SH-SY5Y (cell line): ENCODE results near the gene RTN4R.

Experiments
- GATA2 ChIP-seq: IDR thresholded peaks from 2 replicates; pipeline ENCODE4 v1.6.1; 2011; ENCODE audit warnings: mild to moderate bottlenecking, low read depth, low read length
- GATA3 ChIP-seq: IDR thresholded peaks from 2 replicates; pipeline ENCODE4 v1.6.1; 2011; ENCODE audit warnings: low read depth, mild to moderate bottlenecking, low read length, moderate library complexity

Gene RTN4R

DNA sequence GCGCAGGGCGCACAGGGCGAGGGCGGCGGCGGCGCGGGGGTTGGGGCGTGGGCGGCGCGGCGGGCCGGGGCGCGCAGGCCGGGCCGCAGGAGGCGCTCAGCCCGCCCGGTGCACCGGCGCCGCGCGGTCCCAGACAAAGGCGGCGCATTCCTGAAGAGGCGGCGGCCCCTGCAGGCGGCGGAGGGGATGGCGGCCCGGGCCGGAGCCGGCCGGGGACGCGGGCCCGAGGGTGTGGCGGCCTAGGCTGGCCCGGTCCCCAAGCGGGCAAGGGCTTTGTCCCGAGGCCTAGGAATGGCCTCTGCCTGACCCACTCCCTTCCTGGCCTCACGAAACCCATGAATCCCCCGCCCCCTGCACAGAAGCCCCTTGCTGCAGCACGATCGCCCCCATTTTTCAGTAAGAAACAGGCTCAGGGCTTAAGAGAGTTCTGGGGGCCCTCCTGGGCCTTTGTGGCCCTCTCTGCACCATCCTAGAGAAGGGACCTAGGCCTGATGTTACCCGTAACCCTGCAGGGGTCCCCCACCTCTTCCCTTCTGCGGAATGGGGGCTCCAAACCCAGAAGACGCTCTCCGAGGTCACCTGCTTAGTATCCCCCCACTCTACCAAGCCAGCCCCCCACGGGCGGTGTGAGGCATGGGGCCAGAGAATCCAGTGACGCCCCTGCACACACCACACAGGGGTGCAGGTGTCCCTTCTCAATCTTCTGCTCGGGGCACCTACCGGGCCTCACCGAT is at the start of gene RTN4R:
Gene RTN4R (minus strand): TSS at position 40 of the 734 bp plus-strand sequence. CDS start 226 bp downstream, outside the sequence.
- TF ChIP-seq GATA2 (no peak), GATA3 (no peak)

DNA sequence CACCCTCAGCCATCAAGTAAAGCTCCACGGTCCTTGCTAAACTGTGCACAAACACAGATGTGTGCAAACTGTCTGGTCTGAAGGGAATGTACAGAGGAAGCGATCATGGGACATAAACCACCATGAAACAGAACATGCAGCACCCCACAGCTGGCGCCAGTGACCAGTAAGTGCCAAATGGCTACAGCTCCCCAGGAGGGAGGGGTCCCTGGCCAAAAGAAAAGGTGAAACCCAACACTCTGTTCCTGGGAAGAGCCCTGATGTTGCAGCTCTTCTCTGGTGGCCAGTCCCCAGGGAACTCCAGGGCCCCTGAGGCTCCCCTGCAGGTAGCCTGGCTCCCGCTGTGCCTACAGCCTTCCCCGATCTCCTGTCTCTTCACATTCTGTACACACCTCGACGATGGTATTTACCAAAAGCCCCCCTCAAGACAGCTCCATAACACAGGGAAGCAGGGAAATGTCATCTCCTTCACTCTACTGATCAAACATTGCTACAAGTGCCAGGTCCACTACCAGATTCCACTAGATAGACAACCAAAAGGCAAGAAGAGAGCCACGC is 48.8 kb upstream of the RTN4R start:
- no peak for TF ChIP-seq GATA3
- no peak for TF ChIP-seq GATA2

DNA sequence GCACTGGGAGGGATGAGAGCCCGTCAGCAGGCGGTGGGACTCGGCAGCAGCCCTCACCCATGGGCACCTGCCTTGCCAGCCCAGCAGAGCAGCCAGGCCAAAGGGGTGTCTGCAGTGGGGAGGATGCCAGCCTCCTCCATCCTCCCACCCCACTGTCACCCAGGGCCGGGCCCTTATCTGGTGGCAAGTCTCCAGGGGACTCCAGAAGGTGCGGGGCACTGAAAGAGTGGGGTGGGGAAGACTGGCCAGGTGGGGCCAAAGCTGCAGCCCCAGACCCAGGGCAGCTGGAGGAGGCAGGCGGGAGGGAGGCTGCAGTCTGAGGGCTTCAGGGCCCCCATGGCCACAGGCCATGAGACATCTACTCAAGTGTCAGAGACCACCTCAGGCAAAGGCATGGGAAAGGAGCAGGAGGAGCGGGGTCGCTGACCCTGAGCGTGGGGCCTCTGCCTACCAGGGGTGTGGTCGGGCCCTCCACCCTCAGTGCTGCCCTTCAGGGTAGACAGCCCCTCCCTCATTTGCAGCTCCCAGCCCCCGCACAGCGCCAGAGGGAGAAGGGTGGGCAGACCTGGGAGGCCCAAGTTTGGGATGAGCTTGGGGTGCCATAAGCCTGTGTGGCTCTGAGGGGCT is 48.2 kb upstream of the RTN4R start:
- TF ChIP-seq GATA3 (no peak), GATA2 (no peak)

DNA sequence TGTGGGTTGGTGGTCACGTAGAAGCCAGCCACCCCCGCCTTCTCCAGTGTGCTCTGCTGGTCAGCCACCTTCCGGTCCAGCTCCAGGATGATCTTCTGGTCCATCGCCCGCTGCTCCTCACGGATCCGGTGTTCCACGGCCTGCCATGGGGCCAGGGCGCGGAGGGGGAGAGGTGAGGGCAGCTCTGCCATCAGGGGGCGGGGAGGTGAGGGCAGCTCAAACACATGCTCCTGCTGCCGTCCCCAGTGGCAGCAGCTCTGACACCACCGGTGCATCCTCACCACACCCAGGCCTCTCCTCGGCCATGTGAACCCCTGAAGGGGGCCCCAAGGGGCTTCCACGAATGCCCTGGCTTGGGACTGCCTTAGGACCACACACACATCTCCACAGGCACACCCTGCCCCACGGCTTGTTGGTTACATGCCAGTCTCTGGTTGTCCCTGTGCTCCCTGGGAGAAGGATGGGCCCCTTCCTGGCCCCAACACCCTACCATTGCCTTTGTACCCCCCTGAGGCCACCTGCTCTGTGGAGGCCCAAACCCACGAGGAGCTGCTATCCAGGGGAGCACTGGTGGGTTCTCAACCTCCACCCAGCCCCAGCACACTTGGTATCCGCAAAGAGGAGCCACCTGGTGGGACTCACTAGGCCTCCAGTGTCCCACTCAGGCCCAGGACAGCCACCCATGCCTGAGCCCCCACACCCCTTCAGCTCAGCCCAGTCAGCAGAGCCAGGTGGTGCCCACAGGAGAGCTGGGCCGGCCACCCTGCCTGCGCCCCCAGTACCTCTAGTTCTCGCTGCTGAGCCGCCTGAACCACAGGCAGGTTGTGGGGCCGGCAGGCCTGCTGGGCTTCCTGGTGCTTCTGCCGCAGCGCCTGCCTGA is 47.5 kb upstream of the RTN4R start:
- TF ChIP-seq GATA3 (no peak), GATA2 (no peak)

DNA sequence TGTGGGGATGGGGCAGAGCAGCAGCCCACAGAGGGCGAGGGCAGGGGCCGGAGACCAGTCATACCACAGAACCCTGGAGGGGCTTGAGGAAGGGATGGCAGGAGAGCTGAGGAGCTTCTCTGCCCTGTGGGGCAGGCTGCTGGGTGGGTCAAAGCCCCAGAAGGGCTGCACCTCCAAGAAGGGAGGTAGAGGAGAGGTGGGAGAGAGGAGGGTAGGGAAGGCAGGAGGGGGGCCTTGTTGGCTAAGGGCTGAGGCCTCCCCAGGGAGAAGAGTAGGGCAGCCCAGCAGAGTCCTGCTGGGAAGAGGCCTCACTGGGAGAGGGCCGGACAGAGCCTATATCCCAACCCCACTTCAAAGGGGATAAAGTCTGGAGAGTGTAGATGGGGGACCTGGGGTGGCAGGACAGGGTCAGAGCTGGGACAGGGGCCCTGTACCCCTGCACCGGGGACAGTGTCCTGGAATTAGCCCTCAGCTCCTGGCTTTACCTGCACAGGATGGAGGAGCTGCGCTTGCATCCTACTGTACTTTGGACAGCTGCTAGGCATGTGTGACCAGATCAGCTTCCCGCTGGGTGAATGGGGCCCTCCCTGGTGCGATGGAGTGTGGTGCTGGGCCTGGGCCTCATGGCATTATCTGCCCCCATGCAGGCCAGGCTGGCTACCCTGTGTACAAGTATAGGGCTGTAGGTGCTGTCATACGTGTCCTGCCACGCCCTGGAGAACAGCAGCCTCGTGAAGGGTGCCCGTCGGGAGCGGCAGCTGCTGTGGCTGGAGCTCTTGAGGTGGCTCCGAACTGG is 44.5 kb upstream of the RTN4R start:
- no peak for TF ChIP-seq GATA3

DNA sequence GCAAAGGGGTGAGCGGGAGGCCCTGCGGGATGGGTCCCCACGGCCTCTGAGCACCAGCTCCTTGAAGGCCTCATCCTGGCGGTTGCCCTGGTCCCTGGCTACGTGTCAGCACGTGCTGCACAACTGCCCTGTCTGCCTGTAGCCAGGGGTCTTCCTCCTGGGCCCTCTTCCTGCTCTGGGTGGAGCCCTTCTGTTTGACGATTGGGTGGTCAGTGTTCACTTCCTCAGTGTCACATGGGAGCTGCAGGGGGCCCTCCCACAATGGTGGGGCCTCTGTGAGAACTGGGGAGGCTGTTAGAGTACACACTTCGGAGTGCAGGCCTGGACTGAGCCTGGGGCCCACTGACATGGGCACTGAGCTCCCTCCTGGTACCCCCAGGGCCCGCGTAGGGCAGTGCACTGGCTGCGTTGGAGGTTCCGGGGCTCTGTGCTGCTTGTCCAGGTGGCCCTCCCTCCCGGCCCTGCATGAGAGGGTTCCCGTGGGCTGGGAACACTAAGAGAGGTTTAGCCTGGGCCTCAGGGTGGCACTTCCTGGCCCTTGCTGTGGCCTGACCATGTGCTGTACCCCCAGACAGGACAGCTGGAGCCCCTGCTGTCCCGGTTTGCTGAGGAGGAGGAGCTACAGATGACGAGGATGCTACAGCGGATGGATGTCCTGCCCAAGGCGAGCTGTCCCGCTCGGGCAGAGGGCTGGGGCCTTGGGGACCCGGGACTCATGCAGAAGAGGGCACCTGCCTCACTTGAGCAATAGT is 38.0 kb upstream of the RTN4R start:
- TF ChIP-seq GATA3 (no peak), GATA2 (no peak)

DNA sequence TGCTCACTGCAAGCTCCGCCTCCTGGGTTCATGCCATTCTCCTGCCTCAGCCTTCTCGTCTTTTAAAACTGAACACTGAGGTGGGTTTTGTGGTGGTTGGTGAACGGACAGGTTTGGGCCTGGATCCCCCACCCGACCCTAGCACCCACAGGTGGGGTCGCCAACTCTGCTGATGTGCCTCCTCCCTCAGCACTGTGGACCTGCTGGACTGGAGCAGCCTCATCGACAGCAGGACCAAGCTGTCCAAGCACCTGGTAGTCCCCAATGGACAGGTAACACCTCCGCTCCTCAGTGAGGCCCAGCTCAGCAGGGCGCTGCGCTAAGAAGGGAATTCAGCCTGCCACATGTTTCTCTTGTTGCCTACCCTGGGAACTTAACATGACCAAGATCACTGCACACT is 36.5 kb upstream of the RTN4R start:
- no peak for TF ChIP-seq GATA3
- no peak for TF ChIP-seq GATA2

DNA sequence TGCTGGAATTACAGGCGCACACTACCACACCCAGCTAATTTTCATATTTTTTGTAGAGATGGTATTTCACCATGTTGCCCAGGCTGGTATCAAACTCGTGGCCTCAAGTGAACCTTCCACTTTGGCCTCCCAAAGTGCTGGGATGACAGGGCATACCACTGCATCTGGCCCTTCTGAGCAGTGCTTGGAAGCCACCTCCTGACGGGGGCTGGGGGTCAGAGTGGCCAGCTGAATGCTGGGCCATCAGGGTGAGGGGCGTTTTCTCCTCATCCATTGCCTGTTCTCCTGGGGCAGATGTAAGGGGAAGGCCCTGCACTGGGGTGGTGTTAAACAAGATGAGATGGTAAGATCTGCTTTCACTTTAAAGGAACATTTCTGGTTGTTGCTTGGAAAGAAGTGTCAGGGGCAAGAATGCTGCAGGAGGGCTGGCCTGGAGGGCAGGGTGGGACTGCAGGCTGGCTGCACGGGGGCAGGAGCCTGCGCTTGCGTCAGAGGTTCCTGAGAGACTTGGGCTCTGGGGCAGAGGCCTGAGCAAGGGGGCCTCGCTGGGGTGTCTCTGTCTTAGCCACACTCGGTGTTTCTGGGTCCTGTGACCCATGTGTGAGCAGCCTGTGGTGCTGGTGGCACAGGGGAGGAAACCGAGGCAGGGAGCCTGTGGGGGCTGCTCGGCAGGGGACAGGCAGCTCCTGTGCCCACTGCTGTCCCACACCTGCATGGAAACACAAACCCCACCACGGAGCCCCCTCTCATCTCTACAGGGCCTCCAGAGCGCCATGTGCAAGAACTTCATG is 34.5 kb upstream of the RTN4R start:
- no peak for TF ChIP-seq GATA3
- no peak for TF ChIP-seq GATA2

DNA sequence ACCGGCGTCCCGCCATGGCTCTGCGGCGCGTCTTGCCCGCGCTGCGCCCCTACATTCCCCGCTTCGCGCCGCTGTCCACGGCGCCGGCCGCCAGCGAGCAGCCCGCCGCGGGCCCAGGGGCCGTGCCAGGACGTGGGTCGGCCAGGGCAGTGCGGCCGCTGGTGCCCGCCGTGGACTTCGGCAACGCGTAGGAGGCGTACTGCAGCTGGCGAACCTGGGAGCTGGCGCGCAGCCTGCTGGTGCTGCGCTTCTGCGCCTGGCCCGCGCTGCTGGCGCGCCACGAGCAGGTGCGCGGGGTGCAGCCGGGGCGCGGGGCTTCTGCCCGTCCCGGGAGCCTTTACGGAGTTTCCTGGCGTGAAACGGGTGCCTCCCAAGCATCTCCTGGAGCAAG is 31.6 kb upstream of the RTN4R start:
- TF ChIP-seq GATA3 (no peak), GATA2 (no peak)

DNA sequence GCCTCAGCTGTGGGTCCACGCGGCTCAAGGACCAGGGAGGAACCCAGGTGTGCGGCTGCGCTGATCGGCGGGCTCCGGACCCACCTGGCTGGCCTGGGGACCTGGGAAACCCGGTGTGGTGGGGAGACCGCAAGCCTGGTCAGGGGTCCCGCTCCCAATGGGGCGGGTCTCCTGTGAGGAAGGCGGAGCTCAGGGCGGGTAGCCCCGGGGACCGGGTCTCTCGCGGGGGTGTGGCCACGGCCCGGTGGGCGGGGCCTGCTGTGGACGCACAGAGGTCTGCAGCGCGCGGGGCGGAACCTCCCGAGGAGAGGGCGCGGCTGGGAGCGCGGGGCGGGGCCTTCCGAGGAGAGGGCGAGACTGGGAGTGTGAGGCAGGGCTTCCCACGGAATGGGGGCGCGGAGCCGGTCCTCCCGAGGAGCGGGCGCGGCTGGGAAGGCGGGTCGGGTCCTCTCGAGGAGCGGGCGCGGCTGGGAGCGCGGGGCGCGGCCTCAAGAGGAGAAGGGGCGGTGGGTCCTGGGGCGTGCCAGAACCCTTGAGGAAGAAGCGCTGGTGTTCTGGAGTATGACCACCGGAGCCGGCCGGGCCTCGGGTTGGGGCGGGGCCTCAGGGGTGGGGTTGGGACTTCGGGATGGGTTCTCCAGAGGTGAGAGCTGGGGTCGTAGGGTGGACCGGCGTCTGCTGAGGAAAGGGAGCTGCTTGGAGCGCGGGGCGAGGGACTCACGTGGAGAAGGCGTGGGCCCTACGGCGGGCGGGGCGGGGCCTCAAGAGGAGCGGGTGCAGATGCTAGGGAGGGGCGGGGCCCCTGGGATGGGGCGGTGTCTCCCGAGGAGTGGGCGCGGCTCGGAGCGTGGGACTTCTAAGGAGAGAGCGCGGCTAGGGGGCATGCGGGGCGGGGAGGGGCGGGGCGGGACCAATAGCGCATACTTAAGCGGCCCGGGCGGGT is 31.0 kb upstream of the RTN4R start:
- TF ChIP-seq GATA2 = no peak
- TF ChIP-seq GATA3 = no peak

DNA sequence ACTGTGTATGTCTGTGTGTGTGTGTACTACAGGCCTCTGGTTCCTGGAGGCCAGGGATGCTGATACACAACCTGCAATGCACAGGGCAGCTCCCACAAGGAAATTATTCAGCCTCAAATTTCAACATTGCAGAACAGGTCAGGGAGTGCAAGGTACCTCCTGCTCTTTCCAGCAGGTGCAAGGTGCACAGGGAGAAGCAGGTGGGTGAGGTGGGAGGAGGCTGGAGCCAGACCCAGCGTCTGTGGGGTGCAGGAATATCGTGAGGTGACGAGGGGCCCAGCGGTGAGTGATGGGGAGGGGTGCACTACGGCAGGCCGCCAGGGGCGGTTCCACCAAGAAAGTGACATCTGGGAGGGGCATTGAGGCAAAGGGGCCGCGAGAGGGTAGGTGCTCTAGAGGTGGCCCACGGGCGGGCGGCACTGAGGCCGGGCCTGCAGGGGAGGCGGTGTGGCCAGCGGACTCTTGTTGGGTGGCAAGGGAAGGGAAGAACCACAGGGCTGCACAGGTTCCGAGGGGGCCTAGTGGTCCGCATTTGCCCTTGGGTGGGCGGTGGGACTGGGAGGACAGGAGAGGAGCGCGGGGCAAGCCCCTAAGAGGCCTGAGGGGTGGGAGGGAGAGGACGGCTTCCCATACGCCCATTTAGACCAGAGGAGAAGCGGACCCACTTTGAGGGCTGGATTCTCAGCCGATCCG is 30.1 kb upstream of the RTN4R start:
- no peak for TF ChIP-seq GATA2
- no peak for TF ChIP-seq GATA3
